Subcutaneous adipose tissue (tissue), 4 donors: ENCODE data around the gene ZNF22. TPM values are rescaled to one million over a fixed set of nuclear protein-coding genes. Genes with fewer than 3 reads are reported as not detected.

ENCODE experiments used
- total RNA-seq, 4 donors: library from RNA; depleted of rRNA; stranded (reverse); fragments of >200 nt; gene quantifications; one replicate each; pipeline ENCODE4 v1.1.0, GENCODE V29; 2016
- TF ChIP-seq, protein P1 (sequence below): fragments of 450-650 bp; IDR thresholded peaks from one replicate; pipeline ENCODE4 v1.5.1; 2016; ENCODE audit warnings: low read depth, mild to moderate bottlenecking, control low read depth, antibody characterized with exemption, moderate library complexity

ZNF22 gene
- total RNA-seq, 4 donors from 2014 or later: 34.7 to 85.9 (median 46.6) TPM

DNA sequence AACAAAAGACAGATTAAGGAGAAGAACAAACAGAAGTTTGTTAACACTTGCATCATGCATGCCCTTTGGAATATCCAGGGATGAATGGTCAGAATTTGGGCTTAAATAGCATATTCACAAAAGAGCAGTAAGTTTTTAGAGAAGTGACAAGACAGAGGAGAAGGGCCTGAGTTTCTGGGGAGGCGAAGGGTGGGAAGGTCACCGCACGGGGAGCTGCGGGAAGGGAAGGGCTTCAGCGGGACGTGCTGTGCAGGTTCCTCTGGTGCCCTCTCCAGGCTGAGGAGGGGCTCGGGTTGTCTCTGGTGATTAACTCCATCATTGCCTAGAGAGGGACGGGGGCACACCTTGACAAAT lies 10.4 kb upstream of the ZNF22 start:
- TF ChIP-seq, protein P1, sequence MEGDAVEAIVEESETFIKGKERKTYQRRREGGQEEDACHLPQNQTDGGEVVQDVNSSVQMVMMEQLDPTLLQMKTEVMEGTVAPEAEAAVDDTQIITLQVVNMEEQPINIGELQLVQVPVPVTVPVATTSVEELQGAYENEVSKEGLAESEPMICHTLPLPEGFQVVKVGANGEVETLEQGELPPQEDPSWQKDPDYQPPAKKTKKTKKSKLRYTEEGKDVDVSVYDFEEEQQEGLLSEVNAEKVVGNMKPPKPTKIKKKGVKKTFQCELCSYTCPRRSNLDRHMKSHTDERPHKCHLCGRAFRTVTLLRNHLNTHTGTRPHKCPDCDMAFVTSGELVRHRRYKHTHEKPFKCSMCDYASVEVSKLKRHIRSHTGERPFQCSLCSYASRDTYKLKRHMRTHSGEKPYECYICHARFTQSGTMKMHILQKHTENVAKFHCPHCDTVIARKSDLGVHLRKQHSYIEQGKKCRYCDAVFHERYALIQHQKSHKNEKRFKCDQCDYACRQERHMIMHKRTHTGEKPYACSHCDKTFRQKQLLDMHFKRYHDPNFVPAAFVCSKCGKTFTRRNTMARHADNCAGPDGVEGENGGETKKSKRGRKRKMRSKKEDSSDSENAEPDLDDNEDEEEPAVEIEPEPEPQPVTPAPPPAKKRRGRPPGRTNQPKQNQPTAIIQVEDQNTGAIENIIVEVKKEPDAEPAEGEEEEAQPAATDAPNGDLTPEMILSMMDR: no peak

- TF ChIP-seq, protein P1: no peak
These were observed 9.8 kb upstream of the ZNF22 start for GRCh38 chr10:44990965-44991364.

- TF ChIP-seq, protein P1: no peak
These were observed 9.2 kb upstream of the ZNF22 start for GRCh38 chr10:44991571-44991970.

DNA sequence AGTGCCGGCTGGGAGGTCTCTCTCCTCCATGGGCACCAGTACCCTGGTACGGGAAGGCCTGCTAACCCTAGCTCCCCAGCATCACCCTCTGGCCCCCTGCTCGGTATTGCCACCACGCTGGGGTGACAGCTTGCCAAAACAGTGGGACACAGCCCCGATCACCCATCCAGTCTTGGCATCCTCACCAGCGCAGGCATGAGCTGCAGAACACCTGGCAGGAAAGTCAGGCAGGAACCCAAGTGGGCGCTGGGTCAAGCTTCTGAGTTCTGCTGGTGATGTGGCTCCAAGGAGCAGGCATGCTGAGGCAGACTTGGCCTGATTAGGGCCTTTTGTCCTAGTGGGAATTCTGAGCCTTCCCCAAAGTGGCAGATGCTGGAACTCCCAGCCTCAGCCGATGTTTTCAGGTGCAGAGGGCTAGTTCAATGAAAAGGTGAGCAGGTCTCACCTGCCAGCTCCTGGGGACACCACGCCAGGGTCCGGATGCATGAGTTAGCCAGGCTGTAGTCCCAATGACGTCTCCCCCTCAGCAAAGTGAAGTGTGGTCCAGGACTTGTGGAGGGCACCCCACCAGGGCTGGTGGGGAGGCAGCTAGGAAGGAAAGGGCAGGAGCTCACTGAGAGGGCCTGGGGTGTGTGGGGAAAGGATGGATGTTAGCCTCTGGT lies 8.5 kb upstream of the ZNF22 start:
- TF ChIP-seq, protein P1: no peak

- TF ChIP-seq, protein P1: no peak
These were observed 7.9 kb upstream of the ZNF22 start for GRCh38 chr10:44992732-44993225.

DNA sequence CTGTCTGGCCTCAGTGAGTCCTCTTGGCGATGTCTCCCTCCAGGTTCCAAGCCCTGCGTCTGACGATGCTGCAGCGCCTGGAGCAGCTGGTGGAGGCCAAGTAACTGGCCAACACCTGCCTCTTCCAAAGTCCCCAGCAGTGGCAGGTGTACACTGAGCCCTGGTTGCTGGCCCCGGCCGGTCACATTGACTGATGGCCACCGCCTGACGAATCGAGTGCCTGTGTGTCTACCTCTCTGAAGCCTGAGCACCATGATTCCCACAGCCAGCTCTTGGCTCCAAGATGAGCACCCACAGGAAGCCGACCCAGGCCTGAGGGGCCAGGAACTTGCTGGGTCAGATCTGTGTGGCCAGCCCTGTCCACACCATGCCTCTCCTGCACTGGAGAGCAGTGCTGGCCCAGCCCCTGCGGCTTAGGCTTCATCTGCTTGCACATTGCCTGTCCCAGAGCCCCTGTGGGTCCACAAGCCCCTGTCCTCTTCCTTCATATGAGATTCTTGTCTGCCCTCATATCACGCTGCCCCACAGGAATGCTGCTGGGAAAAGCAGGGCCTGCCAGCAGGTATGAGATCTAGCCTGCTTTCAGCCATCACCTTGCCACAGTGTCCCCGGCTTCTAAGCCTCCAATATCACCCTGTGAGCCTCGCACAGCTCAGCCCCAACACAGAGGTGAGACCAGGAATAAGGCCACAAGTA lies 7.3 kb upstream of the ZNF22 start:
- TF ChIP-seq, protein P1: no peak

DNA sequence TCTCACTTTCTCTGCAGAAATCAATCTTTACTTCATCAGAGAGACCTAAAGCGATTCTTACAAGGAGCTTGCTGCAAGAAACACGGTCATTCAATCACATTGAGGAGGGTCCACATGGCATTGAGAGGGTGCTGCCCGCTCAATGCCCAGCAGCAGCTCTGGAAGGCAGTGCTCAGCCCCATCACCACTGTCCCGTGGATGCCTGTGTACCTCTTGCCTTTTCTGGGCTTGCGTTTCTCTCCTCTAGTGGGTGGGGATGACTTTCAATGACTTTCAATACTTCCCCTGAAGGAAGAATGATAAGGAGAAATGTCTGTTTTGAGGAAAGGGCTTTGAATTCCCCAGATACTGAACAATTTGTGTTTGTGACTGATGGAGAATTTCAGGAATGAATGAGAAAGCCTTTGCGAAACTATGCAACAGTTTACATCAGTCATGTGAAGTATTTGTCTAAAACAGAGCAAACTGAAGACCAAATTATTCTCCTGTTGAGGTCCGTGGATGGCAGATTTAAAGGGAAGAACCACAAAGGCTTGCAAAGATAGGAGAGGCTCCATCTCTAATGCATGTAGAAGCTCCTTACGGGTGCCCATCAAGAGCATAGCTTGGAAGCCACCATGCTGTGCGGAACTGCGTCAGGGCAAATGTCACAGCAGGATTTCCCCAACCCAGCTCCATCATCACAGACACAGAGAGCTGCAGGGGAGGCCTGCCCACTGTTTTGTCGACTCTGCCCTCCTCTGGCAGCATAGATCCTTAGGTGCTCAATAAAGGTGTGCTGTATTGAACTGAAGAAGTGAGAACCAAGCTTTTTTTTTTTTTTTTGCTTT lies 6.6 kb upstream of the ZNF22 start:
- TF ChIP-seq, protein P1: no peak
